DMS 273 treated with DMSO at 0.1 percent for 48 hours (cell line): Measurements from ENCODE around the gene MKLN1.
"Not testable (repeated sequence)": the region's sequence is repeated elsewhere in the genome, so short reads cannot be mapped to it uniquely, and the experiment has no call there.

Experiments used
- DNase-seq: peaks from one replicate; lab custom pipeline; 2025; lab: John Stamatoyannopoulos, UW

Gene MKLN1

GRCh38 chr7:131501422-131501821 lies 173.7 kb downstream of the MKLN1 start:
- no peak for DNase-seq

DNA sequence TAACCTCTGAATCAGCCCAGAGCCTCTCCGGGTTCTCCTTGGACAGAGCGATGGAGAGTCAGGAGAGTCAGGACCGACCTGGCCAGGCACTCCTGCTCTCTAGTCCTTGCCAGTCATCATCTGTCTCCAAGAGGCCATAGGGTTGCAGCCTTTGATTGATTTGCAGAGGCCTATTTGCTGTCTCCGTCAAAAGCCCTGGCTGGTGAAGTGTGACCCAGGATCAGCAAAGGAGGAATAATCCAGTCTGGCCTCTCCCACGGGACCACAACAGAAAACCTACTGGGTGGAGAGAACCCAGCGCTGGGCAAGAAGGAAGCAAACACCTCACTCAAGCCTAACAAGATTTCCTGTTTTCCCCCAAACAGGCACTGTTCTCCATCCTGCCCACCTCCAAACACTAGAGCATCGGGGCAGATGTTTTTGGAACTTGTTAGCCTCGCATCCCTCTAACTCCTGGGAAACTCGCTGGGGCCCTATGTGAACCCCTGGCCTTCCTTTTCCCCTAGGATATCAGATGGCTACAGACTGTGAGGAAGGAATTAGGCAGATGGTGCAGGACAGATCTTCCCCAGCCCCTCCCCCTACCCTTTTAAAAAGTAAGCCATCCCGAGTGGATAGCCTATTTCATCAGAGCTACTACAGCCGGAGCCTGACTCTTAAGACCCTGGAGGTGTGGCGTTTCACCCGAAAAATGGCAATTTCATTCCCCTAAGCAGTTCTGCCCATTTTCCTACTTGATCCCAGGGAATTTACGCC lies 174.4 kb downstream of the MKLN1 start:
- DNase-seq: peak; percentile 45

GRCh38 chr7:131502810-131503508 lies 175.3 kb downstream of the MKLN1 start:
- DNase-seq: no peak

DNA sequence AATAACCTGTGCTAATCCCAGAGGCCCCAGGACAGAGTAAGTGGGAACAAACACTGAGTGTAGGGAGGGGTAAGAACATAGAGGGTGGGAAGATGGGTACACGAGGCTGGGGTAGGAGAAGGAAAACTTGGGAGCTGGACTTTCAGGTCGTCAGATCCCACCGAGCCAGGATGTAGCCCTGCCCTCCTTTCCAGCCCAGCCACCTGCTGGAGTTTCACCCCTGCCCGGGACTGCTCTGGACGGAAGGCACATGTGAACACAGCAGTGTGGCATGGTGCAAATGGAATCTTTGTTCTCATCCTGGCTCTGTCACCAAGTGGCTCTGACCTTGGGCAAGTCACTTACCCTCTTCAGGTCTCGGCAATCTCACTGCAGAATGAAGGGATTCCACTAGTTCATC lies 176.0 kb downstream of the MKLN1 start:
- no peak for DNase-seq

DNA sequence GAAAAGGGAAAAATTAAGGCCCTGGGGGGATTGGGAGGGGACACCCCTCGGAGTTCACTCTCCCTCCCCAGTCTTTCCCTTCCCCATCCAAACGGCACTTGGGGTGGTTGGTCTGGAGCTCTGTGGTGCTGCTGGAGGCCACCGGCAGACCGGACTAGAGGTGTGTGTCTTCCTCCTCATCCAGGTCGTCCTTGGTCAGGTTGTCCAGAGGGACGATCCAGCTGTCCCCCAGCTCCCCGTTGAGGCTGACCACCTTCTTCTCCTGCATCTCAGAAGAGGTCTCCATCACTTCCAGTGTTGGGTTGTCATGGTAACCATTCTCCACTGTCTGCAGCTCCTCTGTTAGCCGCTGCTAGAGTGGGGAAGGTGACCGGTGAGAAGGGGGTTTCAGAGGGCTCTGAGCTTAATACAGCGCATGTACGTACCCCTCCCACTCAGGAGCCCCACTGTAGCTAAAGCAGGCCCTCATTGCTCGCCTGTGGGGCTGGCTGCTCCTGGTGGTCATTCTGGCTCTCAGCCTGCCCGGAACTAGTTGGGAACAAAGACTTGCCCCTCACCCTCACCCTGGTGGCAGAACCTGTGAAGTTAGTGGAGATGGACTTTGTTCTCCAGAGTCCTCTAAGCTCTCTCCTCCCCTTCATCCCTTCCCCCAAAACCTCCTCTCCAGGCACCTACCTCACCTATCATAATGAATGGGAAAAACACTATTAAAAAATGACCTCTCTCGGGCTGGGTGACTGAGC lies 176.7 kb downstream of the MKLN1 start:
- no peak for DNase-seq

DNA sequence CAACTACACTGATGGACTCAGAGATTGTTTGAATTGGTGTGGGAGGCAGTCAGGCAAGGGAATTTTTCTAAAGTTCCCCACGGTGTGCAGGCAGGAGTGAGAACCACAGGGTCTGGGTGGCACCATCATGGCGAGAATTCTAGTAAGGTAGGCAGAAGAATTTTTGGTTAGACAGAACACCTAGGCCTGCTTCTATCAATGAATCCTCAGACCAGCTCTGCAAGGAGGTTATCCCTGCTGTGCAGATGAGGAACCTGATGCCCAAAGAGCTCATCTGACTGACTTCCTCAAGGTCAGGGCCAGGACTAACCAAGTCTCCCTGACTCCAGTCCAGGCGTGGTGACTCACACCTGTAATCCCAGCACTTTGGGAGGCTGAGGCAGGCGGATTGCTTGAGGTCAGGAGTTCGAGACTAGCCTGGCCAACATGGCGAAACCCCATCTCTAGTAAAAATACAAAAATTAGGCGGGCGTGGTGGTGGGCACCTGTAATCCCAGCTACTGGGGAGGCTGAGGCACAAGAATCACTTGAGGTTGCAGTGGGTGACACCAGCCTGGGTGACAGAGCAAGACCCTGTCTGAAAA lies 177.5 kb downstream of the MKLN1 start:
- DNase-seq: not testable (repeated sequence)

DNA sequence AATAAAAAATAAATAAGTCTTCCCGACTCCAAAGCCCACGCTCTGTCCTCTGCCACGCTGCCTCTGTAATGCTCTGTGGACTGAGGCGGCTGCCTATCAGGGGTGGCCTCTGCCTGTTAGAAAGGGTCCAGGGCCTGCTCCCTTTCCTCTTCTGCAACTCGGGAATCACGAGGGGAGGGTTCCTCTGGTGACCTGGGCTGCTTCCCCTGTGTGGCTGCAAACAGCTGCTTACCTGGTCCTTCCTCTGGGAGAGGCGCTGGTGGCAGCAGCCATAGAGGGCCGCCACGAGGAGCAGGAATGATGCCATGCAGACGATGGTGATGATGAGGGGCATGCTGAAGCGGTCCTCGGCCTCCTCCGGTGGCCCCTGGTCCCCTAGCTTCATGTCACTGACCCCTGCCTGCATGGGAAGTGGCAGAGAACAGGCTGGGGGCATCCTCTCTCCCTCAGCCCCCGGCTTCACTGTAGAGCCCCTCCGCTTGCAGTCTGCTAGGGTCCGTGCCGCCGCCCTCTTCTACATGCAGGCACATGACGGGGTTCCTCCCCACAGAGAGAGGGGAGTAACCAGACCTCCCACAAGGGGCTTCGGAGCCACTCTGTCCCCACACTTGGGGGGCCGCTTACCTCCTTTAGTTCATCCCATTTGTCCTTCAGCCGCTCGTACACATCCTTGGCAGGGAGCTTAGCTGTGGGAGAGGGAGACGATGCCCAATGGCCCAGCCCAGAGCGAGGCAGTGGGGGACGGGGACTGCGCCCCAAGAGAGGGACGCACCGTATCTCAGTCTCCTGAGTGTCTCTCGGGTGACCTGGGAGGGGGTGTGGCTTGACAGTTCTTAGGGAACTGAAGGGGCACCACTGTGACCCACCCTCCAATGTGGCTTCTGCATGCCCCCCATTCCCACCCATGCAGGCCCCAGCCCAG lies 178.2 kb downstream of the MKLN1 start:
- DNase-seq: no peak

DNA sequence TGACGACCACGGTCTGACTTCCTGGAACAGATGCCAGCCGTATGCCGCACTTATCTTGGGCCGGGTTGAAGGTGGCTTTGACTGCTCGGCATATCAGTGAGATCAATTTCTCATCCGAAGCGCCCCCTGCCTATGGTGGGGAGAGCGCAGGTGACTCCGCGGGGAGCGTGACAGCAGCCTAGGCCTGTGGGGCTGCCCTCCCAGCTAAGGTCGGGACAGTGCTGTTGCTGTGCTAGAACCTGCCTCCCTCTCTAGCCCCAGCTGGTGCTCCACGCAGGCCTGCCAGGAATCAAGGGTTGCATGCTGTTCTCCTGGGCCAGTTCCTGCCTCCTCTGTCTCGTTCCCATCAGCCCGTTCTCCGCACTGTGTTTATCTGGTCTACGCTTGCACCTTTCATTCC lies 178.9 kb downstream of the MKLN1 start:
- no peak for DNase-seq

DNA sequence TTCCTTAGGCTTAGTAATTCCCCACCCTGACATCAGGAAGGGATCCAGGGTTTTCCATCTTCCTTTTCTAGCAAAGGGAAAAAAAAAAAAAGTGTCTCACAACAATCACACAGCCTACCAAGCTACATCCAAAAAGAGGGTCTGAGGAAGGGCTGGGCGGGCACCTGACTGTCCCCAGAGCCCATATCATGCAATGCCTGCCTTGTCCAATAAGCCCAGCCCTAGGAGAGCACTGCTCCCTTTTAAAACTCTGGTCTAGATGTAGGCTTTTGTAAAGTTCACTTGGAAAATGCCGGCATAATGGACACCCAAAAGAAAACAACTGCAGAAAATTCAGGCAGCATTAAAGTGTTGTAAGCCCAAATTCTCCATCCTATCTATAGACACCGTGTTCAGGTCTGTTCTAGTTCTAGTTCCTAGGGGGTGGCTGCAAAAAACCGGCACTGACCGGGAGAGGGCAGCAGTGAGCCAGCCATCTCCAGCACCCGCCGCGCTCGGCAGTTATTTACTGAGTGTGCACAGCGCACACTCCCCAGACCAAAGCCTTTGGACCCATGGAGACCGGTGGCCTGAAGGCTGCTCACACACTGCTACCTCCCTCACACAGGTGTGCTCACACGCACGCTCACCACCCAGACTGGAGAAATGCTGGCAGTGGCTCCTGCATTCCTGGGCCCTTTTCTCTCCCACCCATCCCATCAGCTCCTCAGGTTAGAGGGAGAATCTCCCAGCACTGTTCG lies 180.1 kb downstream of the MKLN1 start:
- peak; percentile 12 for DNase-seq

DNA sequence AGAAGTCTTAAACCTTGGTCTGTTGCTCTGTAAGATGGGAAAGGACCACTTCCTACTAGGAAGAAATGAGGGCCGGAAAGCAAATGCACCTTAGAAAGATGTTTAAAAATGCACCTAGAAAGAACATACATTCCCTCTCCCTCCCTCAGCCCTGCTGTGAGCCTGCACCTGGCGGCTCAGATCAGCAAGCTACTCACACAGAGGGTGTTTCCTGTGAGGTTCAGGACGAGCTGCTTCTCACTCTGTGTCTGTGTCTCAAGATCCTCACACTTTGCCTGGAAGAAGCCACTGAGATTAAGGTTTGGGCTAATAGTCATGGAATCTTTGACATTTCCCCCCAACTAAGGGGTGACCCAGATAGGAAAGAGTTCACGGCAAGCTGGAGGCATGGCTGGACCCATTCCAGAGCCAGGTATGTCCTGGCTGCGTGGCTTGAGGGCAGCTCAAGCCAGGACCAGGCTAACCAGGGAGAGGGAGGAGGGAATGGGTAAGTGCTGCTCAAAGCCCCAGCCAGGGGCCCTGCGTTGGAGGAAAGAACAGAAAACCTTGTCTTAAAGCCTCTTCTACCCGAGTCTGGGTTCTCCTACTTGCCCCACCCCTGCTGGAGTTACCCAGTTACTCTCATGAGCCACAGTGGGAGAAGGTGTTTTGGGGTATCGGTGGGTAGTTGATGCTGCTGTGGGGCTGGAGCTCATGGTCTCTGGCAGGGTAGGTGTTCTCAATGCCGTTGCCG lies 181.2 kb downstream of the MKLN1 start:
- no peak for DNase-seq

DNA sequence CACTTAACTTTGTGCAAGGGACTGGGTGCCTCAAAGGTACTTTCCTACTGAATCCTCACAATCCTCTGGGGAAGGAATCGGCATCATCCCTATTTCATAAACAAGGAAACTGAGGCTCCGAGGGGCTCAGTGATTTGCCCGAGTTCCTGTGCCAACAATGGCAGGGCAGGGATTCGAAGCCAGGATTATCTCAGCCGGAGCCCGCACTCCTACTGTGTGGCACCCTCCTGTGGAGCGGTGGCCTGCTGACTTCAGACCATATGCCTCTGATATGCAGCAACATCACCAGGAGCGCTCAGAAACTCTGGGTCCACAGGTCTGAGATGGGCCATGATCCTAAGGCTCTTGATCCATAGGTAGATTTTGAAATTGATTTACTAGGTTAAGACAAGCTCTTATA lies 182.1 kb downstream of the MKLN1 start:
- DNase-seq: no peak

GRCh38 chr7:131511071-131511470 lies 183.4 kb downstream of the MKLN1 start:
- DNase-seq: no peak

- no peak for DNase-seq
Observed at GRCh38 chr7:131511774-131512535, 184.3 kb downstream of the MKLN1 start.

DNA sequence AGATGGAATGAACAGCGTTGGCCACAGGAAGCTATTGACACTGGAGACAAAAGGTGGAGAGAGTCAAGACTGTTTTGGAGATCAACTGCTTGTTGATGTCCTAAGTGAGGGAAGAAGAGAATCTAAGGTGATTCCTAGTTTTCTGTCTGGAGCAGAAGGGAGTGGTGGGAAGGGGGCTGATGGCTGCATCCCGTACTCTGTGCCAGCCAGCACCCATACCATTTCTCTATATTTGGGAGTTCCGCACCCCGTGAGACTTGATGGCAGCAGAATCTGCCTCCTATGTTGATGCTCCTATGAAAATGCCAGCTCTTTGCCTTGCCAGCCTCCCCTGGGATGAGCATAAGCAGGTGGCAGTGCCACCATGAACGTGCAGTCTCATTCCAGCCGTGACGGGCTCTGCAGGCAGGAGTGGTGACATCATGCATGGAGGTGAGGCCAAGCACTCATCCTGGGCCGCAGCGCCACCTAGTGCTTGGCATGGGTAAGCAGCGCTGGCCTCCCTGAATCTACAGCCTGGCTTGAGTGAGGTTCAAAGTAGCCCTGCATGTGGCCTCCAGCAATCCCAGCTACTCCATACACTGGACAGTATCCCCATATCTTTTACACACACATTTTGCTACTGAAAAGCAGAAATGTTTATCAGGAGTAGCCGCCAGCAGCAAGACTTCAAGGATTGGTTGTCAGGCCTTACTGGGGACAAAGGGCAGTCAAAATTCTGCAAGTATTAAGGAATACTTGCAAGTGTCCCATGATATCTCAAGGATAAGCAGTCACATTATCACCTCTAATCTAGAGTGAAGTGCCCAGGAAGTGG lies 185.8 kb downstream of the MKLN1 start:
- DNase-seq: peak; percentile 43

DNA sequence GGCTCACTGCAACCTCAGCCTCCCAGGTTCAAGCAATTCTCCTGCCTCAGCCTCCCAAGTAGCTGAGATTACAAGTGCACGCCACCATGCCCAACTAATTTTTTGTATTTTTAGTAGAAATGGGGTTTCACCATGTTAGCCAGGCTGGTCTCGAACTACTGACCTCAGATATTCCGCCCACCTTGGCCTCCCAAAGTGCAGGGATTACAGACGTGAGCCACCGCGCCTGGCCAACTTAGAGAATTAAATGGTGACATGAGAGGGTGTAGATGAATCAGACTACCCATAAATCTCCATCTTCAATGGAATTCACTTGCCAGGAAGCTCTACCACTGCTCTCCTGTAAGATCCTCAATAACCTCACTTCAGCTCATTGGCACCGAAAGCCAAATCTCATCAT lies 187.8 kb downstream of the MKLN1 start:
- DNase-seq: not testable (repeated sequence)

- no peak for DNase-seq
Observed at GRCh38 chr7:131517218-131517923, 189.7 kb downstream of the MKLN1 start.

DNA sequence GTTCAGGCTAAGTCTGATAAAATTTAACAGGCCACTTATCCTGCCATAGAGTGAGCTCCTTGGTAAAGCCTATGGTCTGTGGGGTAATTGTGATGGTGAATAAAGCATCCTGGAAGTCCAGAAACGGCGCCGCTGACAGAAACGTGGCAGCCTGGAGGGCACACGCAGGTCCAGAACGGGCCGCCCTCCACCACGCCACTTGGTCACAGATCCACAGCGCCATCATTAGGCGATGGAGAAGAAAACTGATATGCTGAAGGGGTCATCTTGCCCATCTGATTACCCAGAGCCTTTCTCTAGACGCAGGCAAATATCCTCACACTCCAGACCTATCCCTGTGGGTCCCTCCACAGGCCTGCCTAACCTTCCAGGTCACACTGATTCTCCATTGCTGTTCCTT lies 190.9 kb downstream of the MKLN1 start:
- no peak for DNase-seq

- no peak for DNase-seq
Observed at GRCh38 chr7:131521651-131522163, 194.0 kb downstream of the MKLN1 start.
